IgD-negative memory B cell (primary cell): ENCODE data around the gene RNF123. TPM values are rescaled to one million over a fixed set of nuclear protein-coding genes. Genes with fewer than 3 reads are reported as not detected.

Experiments
- H3K27ac Mint-ChIP-seq, 3 donors: one replicate each; pipeline ENCODE4 v1.8.0; 2020 to 2022; ENCODE audit warnings: mild to moderate bottlenecking in 3 of 3, mixed read lengths in 3 of 3, moderate library complexity in 1 of 3
- H3K27me3 Mint-ChIP-seq: one replicate; pipeline ENCODE4 v1.8.0; 2021; ENCODE audit warnings: mixed read lengths
- H3K36me3 Mint-ChIP-seq: one replicate; pipeline ENCODE4 v1.8.0; 2020; ENCODE audit warnings: mild to moderate bottlenecking, mixed read lengths
- H3K4me1 Mint-ChIP-seq, 3 donors: one replicate each; pipeline ENCODE4 v1.8.0; 2020 to 2022; ENCODE audit warnings: mixed read lengths in 3 of 3, mild to moderate bottlenecking in 1 of 3
- H3K4me3 Mint-ChIP-seq, 4 donors: one replicate each; pipeline ENCODE4 v1.8.0; 2020 to 2022; ENCODE audit warnings: mild to moderate bottlenecking in 4 of 4, mixed read lengths in 4 of 4, moderate library complexity in 3 of 4
- H3K9me3 Mint-ChIP-seq, 3 donors: one replicate each; pipeline ENCODE4 v1.8.0; 2020 to 2021; ENCODE audit warnings: mixed read lengths in 3 of 3, mild to moderate bottlenecking in 1 of 3
- polyA plus RNA-seq: library from polyadenylated mRNA; unstranded; fragments of 300-500 nt; fragmentation: Illumina TruSeq; gene quantifications from one replicate; pipeline ENCODE4 v1.2.3, GENCODE V29; 2021

The RNF123 gene
- polyA plus RNA-seq, 1 donor from 2014 or later = 19.7 TPM

GRCh38 chr3:49713336-49714105 lies 24.2 kb downstream of the RNF123 start:
- H3K4me3 Mint-ChIP-seq = no peak overlapping the region
- H3K4me1 Mint-ChIP-seq = peaks cover 0 to 2% (median under 1%) of the 10 kb centered on the region in 3 donors
- no peak overlapping the region for H3K27ac Mint-ChIP-seq
- H3K9me3 Mint-ChIP-seq = no peaks in the 10 kb centered on the region
- no peaks in the 10 kb centered on the region for H3K27me3 Mint-ChIP-seq
- peaks cover 4% of the 10 kb centered on the region for H3K36me3 Mint-ChIP-seq

GRCh38 chr3:49714728-49715550 lies 25.6 kb downstream of the RNF123 start:
- H3K4me3 Mint-ChIP-seq = peak overlapping the region in 2 of 4 donors; percentile 17 to 28
- H3K9me3 Mint-ChIP-seq = no peaks in the 10 kb centered on the region
- H3K4me1 Mint-ChIP-seq = peaks cover 8 to 12% (median 9%) of the 10 kb centered on the region in 3 donors
- H3K36me3 Mint-ChIP-seq = peaks cover 2% of the 10 kb centered on the region
- H3K27ac Mint-ChIP-seq = peak overlapping the region in 1 of 3 donors; percentile 62
- H3K27me3 Mint-ChIP-seq = no peaks in the 10 kb centered on the region

- Mint-ChIP-seq H3K9me3 (no peaks in the 10 kb centered on the region), H3K27me3 (no peaks in the 10 kb centered on the region), H3K27ac (peak overlapping the region in 1 of 3 donors; percentile 62), H3K4me3 (peak overlapping the region in 1 of 4 donors; percentile 53), H3K4me1 (peaks cover 8 to 12% (median 9%) of the 10 kb centered on the region in 3 donors), H3K36me3 (peaks cover 1% of the 10 kb centered on the region)
Observed at GRCh38 chr3:49715611-49716121, 26.3 kb downstream of the RNF123 start.

GRCh38 chr3:49716169-49716568 lies 26.8 kb downstream of the RNF123 start:
- H3K4me1 Mint-ChIP-seq = peaks cover 8 to 12% (median 9%) of the 10 kb centered on the region in 3 donors
- peak overlapping the region in 1 of 4 donors; percentile 53 for H3K4me3 Mint-ChIP-seq
- no peaks in the 10 kb centered on the region for H3K27me3 Mint-ChIP-seq
- H3K36me3 Mint-ChIP-seq = peaks cover 1% of the 10 kb centered on the region
- H3K9me3 Mint-ChIP-seq = no peaks in the 10 kb centered on the region
- peak overlapping the region in 1 of 3 donors; percentile 62 for H3K27ac Mint-ChIP-seq

- peaks cover 8 to 12% (median 8%) of the 10 kb centered on the region in 3 donors for H3K4me1 Mint-ChIP-seq
- no peaks in the 10 kb centered on the region for H3K9me3 Mint-ChIP-seq
- H3K27ac Mint-ChIP-seq = peak overlapping the region in 1 of 3 donors; percentile 62
- peaks cover under 1% of the 10 kb centered on the region for H3K36me3 Mint-ChIP-seq
- H3K27me3 Mint-ChIP-seq = no peaks in the 10 kb centered on the region
- H3K4me3 Mint-ChIP-seq = peak overlapping the region in 1 of 4 donors; percentile 53
Observed at GRCh38 chr3:49716691-49717210, 27.4 kb downstream of the RNF123 start.

GRCh38 chr3:49717211-49717958 lies 28.0 kb downstream of the RNF123 start:
- Mint-ChIP-seq H3K27ac (no peak overlapping the region), H3K9me3 (no peaks in the 10 kb centered on the region), H3K4me1 (peaks cover 7 to 12% (median 8%) of the 10 kb centered on the region in 3 donors), H3K27me3 (no peaks in the 10 kb centered on the region), H3K4me3 (peak overlapping the region in 3 of 4 donors; percentile 60 to 83 (median 78)), H3K36me3 (no peaks in the 10 kb centered on the region)

GRCh38 chr3:49717959-49718857 lies 28.9 kb downstream of the RNF123 start:
- no peaks in the 10 kb centered on the region for H3K27me3 Mint-ChIP-seq
- H3K4me3 Mint-ChIP-seq = peak overlapping the region; percentile 90 to 97 (median 95)
- no peaks in the 10 kb centered on the region for H3K36me3 Mint-ChIP-seq
- peak overlapping the region in 2 of 3 donors; percentile 94 to 97 for H3K27ac Mint-ChIP-seq
- H3K4me1 Mint-ChIP-seq = peaks cover 11 to 13% (median 12%) of the 10 kb centered on the region in 3 donors
- H3K9me3 Mint-ChIP-seq = no peaks in the 10 kb centered on the region

GRCh38 chr3:49718858-49719213 lies 29.5 kb downstream of the RNF123 start:
- Mint-ChIP-seq H3K4me3 (peak overlapping the region; percentile 90 to 97 (median 95)), H3K27ac (peak overlapping the region; percentile 71 to 97 (median 94)), H3K9me3 (no peaks in the 10 kb centered on the region)

GRCh38 chr3:49719214-49719884 lies 30.0 kb downstream of the RNF123 start, which contains the start of gene AMIGO3:
TSS of gene AMIGO3 (minus strand) at chr3:49719684. CDS start at chr3:49719465, 219 bp downstream.
- H3K27ac Mint-ChIP-seq = peak within 1 kb of the TSS; percentile 71 to 97 (median 94)
- no peaks in the 10 kb centered on the region for H3K36me3 Mint-ChIP-seq
- no peaks in the 10 kb centered on the region for H3K27me3 Mint-ChIP-seq
- H3K4me1 Mint-ChIP-seq = peaks cover 12 to 20% (median 15%) of the 10 kb centered on the region in 3 donors
- H3K9me3 Mint-ChIP-seq = no peaks in the 10 kb centered on the region
- peak within 1 kb of the TSS; percentile 90 to 97 (median 95) for H3K4me3 Mint-ChIP-seq

More at GRCh38 chr3:49718858-49719213, 29.5 kb downstream of the RNF123 start:
- H3K27me3 Mint-ChIP-seq = no peaks in the 10 kb centered on the region
- H3K4me1 Mint-ChIP-seq = peaks cover 12 to 15% (median 13%) of the 10 kb centered on the region in 3 donors
- no peaks in the 10 kb centered on the region for H3K36me3 Mint-ChIP-seq

GRCh38 chr3:49720855-49721595 lies 31.7 kb downstream of the RNF123 start:
- Mint-ChIP-seq H3K4me3 (peak overlapping the region in 3 of 4 donors; percentile 47 to 93 (median 50)), H3K27ac (peak overlapping the region; percentile 81 to 100 (median 94)), H3K9me3 (no peaks in the 10 kb centered on the region), H3K27me3 (no peaks in the 10 kb centered on the region), H3K4me1 (peaks cover 21 to 35% (median 21%) of the 10 kb centered on the region in 3 donors), H3K36me3 (no peaks in the 10 kb centered on the region)

GRCh38 chr3:49721596-49721895 lies 32.2 kb downstream of the RNF123 start:
- Mint-ChIP-seq H3K27ac (peak overlapping the region; percentile 81 to 100 (median 94)), H3K4me3 (peak overlapping the region in 1 of 4 donors; percentile 93), H3K4me1 (peaks cover 21 to 35% (median 23%) of the 10 kb centered on the region in 3 donors), H3K36me3 (no peaks in the 10 kb centered on the region), H3K9me3 (no peaks in the 10 kb centered on the region), H3K27me3 (no peaks in the 10 kb centered on the region)
